ENCODE results near the gene OR52R1. TPM values are rescaled to one million over a fixed set of nuclear protein-coding genes. Genes with fewer than 3 reads are reported as not detected.

The OR52R1 gene
- total RNA-seq, 1 donor from 2014 or later: not detected

Other genes starting within 250 kb of the OR52R1 start
- gene OR52I2, start 222.6 kb downstream of the OR52R1 start, total RNA-seq: not detected
- gene OR52I1, start 210.3 kb downstream of the OR52R1 start, total RNA-seq: not detected
- gene TRIM68, start 196.1 kb downstream of the OR52R1 start, total RNA-seq: 24.6 TPM
- gene OR51D1, start 166.9 kb downstream of the OR52R1 start, total RNA-seq: not detected
- gene OR51E1, start 160.4 kb downstream of the OR52R1 start, total RNA-seq: 0.37 TPM
- gene OR51E2, start 106.5 kb downstream of the OR52R1 start, total RNA-seq: 0.63 TPM
- not detected for gene MMP26, start 99.6 kb downstream of the OR52R1 start, total RNA-seq
- not detected for gene OR51F1, start 34.4 kb downstream of the OR52R1 start, total RNA-seq
- gene OR51F2, start 16.9 kb upstream of the OR52R1 start, total RNA-seq: not detected
- gene OR51S1, start 44.8 kb upstream of the OR52R1 start, total RNA-seq: not detected
- not detected for gene OR51T1, start 77.5 kb upstream of the OR52R1 start, total RNA-seq
- not detected for gene OR51A7, start 99.4 kb upstream of the OR52R1 start, total RNA-seq
- not detected for gene OR51G2, start 115.0 kb upstream of the OR52R1 start, total RNA-seq
- not detected for gene OR51G1, start 120.0 kb upstream of the OR52R1 start, total RNA-seq
- not detected for gene OR51A4, start 143.2 kb upstream of the OR52R1 start, total RNA-seq
- not detected for gene OR51A2, start 151.3 kb upstream of the OR52R1 start, total RNA-seq
- not detected for gene OR51L1, start 190.5 kb upstream of the OR52R1 start, total RNA-seq
- gene OR52J3, start 242.1 kb upstream of the OR52R1 start, total RNA-seq: not detected